WTC11 (cell line): Measurements from ENCODE around the gene ALDH3A2. TPM values are rescaled to one million over a fixed set of nuclear protein-coding genes. Genes with fewer than 3 reads are reported as not detected.

Source experiments
- ATAC-seq: fragments of 200-7000 bp; cut with Tn5 transposase; 2 replicates; pipeline ENCODE4 v1.10.0; 2021; ENCODE audit warnings: mild to moderate bottlenecking, moderate library complexity
- CTCF ChIA-PET: fragments of 300-600 bp; sonication (Branson Sonifier 250); formaldehyde crosslinking; loops from one replicate; lab custom pipeline; 2021; ENCODE audit warnings: antibody characterized with exemption; lab: Charles Lee
- POLR2A ChIA-PET: fragments of 350-600 bp; sonication (Branson Sonifier 250); formaldehyde crosslinking; loops from one replicate; lab custom pipeline; 2021; ENCODE audit warnings: antibody characterized with exemption; lab: Charles Lee
- DNase-seq: peaks from one replicate; pipeline ENCODE4 v3.0.0; 2021; ENCODE audit warnings: low spot score
- H3K27ac Mint-ChIP-seq: 2 replicates; pipeline ENCODE4 v1.8.0; 2021; ENCODE audit warnings: mixed read lengths
- H3K27me3 Mint-ChIP-seq: 2 replicates; pipeline ENCODE4 v1.8.0; 2021; ENCODE audit warnings: low read depth, mild to moderate bottlenecking, moderate library complexity, mixed read lengths
- H3K36me3 Mint-ChIP-seq: 2 replicates; pipeline ENCODE4 v1.8.0; 2021; ENCODE audit warnings: mixed read lengths
- H3K4me1 Mint-ChIP-seq: 2 replicates; pipeline ENCODE4 v1.8.0; 2022; ENCODE audit warnings: mixed read lengths
- H3K4me3 Mint-ChIP-seq: 2 replicates; pipeline ENCODE4 v1.8.0; 2021; ENCODE audit warnings: mild to moderate bottlenecking, moderate library complexity, mixed read lengths
- H3K9me3 Mint-ChIP-seq: 2 replicates; pipeline ENCODE4 v1.8.0; 2021; ENCODE audit warnings: mixed read lengths
- CREB1 ChIP-seq: sonication (generic); formaldehyde crosslinking; IDR thresholded peaks from 2 replicates; pipeline ENCODE4 v1.8.0; 2023; ENCODE audit warnings: mild to moderate bottlenecking, missing genetic modification reagents
- ELF4 ChIP-seq: sonication (generic); formaldehyde crosslinking; IDR thresholded peaks from 2 replicates; pipeline ENCODE4 v1.8.1; 2022; ENCODE audit warnings: low read depth, mild to moderate bottlenecking, moderate library complexity, missing genetic modification reagents
- GABPB1 ChIP-seq: sonication (generic); formaldehyde crosslinking; IDR thresholded peaks from 2 replicates; pipeline ENCODE4 v1.8.1; 2023; ENCODE audit warnings: mild to moderate bottlenecking, missing genetic modification reagents
- GTF2I ChIP-seq: fragments of 250-450 bp; sonication (Bioruptor Pico); conservative IDR thresholded peaks from 2 replicates; pipeline ENCODE4 v1.4.0; 2021; ENCODE audit warnings: mild to moderate bottlenecking
- IRF2 ChIP-seq: sonication (generic); formaldehyde crosslinking; IDR thresholded peaks from 2 replicates; pipeline ENCODE4 v1.8.0; 2022; ENCODE audit warnings: low read depth, missing genetic modification reagents, borderline replicate concordance
- NFATC4 ChIP-seq: fragments of 250-450 bp; sonication (Bioruptor Pico); IDR thresholded peaks from 2 replicates; pipeline ENCODE4 v1.9.0; 2021; ENCODE audit warnings: mild to moderate bottlenecking
- NR1H2 ChIP-seq: sonication (generic); formaldehyde crosslinking; IDR thresholded peaks from 2 replicates; pipeline ENCODE4 v1.9.0; 2021; ENCODE audit warnings: mild to moderate bottlenecking, moderate library complexity, missing genetic modification reagents
- NR2C2 ChIP-seq: sonication (generic); formaldehyde crosslinking; IDR thresholded peaks from 2 replicates; pipeline ENCODE4 v1.8.0; 2022; ENCODE audit warnings: mild to moderate bottlenecking, missing genetic modification reagents
- NR3C1 ChIP-seq: sonication (generic); formaldehyde crosslinking; conservative IDR thresholded peaks from 2 replicates; pipeline ENCODE4 v1.8.1; 2023; ENCODE audit warnings: low read depth, mild to moderate bottlenecking, missing genetic modification reagents
- ZNF317 ChIP-seq: sonication (generic); formaldehyde crosslinking; IDR thresholded peaks from 2 replicates; pipeline ENCODE4 v1.8.1; 2023; ENCODE audit warnings: low read depth, mild to moderate bottlenecking, moderate library complexity, missing genetic modification reagents, borderline replicate concordance
- total RNA-seq: library from RNA; stranded (reverse); gene quantifications from 3 replicates; pipeline ENCODE4 v1.2.3, GENCODE V29; 2021
- TF ChIP-seq, protein P1 (sequence below): sonication (generic); formaldehyde crosslinking; IDR thresholded peaks from 2 replicates; pipeline ENCODE4 v1.8.1; 2022; ENCODE audit warnings: low read depth, mild to moderate bottlenecking, moderate library complexity, missing genetic modification reagents, borderline replicate concordance
- TF ChIP-seq, protein P2 (sequence below): fragments of 250-450 bp; sonication (Bioruptor Pico); IDR thresholded peaks from 2 replicates; pipeline ENCODE4 v1.9.0; 2021; ENCODE audit warnings: moderate library complexity, mild to moderate bottlenecking, inconsistent platforms, borderline replicate concordance
- TF ChIP-seq, protein P3 (sequence below): sonication (generic); formaldehyde crosslinking; conservative IDR thresholded peaks from 2 replicates; pipeline ENCODE4 v1.8.1; 2023; ENCODE audit warnings: mild to moderate bottlenecking, low read depth, missing genetic modification reagents, moderate library complexity
- TF ChIP-seq, protein P4 (sequence below): sonication (generic); formaldehyde crosslinking; IDR thresholded peaks from 2 replicates; pipeline ENCODE4 v1.8.0; 2022; ENCODE audit warnings: mild to moderate bottlenecking, missing genetic modification reagents
- TF ChIP-seq, protein P5 (sequence below): sonication (generic); formaldehyde crosslinking; IDR thresholded peaks from 2 replicates; pipeline ENCODE4 v1.8.1; 2023; ENCODE audit warnings: mild to moderate bottlenecking, missing genetic modification reagents
- TF ChIP-seq, protein P6 (sequence below): sonication (generic); formaldehyde crosslinking; conservative IDR thresholded peaks from 2 replicates; pipeline ENCODE4 v1.8.1; 2022; ENCODE audit warnings: mild to moderate bottlenecking, missing genetic modification reagents
- TF ChIP-seq, protein P7 (sequence below): sonication (generic); formaldehyde crosslinking; IDR thresholded peaks from 2 replicates; pipeline ENCODE4 v1.8.1; 2023; ENCODE audit warnings: mild to moderate bottlenecking, missing genetic modification reagents, borderline replicate concordance

The ALDH3A2 gene
- total RNA-seq, 1 experiment from 2014 or later, result 68.5 TPM

DNA sequence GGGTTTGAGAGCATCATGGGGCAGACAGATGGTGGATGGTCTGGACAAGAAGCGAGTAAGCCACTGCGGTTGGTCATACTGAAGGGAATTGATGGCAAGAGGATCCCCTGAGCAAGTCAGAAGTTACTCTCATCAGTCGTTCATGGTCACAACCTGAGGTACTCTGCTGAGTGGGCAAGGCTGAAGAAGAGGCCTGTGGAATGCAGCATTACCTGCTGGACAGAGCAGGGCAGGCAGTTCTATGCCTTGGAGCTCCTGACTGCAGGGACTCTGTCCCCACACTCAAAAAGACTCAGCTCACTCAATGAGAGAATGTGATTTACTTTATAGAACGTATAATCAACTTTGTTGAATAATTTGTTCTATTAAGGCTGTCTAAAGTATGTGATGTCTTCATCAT, 28.3 kb downstream of the ALDH3A2 start:
- ChIA-PET POLR2A (no interaction called here), CTCF (no interaction called here)
- TF ChIP-seq, protein P1, sequence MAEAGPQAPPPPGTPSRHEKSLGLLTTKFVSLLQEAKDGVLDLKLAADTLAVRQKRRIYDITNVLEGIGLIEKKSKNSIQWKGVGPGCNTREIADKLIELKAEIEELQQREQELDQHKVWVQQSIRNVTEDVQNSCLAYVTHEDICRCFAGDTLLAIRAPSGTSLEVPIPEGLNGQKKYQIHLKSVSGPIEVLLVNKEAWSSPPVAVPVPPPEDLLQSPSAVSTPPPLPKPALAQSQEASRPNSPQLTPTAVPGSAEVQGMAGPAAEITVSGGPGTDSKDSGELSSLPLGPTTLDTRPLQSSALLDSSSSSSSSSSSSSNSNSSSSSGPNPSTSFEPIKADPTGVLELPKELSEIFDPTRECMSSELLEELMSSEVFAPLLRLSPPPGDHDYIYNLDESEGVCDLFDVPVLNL (CRISPR knock-in tag), result no peak
- TF ChIP-seq, protein P2, sequence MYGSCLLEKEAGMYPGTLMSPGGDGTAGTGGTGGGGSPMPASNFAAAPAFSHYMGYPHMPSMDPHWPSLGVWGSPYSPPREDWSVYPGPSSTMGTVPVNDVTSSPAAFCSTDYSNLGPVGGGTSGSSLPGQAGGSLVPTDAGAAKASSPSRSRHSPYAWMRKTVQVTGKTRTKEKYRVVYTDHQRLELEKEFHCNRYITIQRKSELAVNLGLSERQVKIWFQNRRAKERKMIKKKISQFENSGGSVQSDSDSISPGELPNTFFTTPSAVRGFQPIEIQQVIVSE (CRISPR knock-in tag), result no peak
- TF ChIP-seq IRF2 (CRISPR knock-in tag) (no peak), NR2C2 (no peak), ZNF317 (CRISPR knock-in tag) (no peak), GTF2I (no peak), ELF4 (CRISPR knock-in tag) (no peak), GABPB1 (CRISPR knock-in tag) (no peak), NR1H2 (no peak), NR3C1 (CRISPR knock-in tag) (no peak), CREB1 (CRISPR knock-in tag) (no peak), NFATC4 (no peak)
- TF ChIP-seq, protein P3, sequence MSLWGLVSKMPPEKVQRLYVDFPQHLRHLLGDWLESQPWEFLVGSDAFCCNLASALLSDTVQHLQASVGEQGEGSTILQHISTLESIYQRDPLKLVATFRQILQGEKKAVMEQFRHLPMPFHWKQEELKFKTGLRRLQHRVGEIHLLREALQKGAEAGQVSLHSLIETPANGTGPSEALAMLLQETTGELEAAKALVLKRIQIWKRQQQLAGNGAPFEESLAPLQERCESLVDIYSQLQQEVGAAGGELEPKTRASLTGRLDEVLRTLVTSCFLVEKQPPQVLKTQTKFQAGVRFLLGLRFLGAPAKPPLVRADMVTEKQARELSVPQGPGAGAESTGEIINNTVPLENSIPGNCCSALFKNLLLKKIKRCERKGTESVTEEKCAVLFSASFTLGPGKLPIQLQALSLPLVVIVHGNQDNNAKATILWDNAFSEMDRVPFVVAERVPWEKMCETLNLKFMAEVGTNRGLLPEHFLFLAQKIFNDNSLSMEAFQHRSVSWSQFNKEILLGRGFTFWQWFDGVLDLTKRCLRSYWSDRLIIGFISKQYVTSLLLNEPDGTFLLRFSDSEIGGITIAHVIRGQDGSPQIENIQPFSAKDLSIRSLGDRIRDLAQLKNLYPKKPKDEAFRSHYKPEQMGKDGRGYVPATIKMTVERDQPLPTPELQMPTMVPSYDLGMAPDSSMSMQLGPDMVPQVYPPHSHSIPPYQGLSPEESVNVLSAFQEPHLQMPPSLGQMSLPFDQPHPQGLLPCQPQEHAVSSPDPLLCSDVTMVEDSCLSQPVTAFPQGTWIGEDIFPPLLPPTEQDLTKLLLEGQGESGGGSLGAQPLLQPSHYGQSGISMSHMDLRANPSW (CRISPR knock-in tag), result no peak
- TF ChIP-seq, protein P4, sequence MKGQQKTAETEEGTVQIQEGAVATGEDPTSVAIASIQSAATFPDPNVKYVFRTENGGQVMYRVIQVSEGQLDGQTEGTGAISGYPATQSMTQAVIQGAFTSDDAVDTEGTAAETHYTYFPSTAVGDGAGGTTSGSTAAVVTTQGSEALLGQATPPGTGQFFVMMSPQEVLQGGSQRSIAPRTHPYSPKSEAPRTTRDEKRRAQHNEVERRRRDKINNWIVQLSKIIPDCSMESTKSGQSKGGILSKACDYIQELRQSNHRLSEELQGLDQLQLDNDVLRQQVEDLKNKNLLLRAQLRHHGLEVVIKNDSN (CRISPR knock-in tag), result no peak
- TF ChIP-seq, protein P5, sequence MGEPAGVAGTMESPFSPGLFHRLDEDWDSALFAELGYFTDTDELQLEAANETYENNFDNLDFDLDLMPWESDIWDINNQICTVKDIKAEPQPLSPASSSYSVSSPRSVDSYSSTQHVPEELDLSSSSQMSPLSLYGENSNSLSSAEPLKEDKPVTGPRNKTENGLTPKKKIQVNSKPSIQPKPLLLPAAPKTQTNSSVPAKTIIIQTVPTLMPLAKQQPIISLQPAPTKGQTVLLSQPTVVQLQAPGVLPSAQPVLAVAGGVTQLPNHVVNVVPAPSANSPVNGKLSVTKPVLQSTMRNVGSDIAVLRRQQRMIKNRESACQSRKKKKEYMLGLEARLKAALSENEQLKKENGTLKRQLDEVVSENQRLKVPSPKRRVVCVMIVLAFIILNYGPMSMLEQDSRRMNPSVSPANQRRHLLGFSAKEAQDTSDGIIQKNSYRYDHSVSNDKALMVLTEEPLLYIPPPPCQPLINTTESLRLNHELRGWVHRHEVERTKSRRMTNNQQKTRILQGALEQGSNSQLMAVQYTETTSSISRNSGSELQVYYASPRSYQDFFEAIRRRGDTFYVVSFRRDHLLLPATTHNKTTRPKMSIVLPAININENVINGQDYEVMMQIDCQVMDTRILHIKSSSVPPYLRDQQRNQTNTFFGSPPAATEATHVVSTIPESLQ (CRISPR knock-in tag), result no peak
- TF ChIP-seq, protein P6, sequence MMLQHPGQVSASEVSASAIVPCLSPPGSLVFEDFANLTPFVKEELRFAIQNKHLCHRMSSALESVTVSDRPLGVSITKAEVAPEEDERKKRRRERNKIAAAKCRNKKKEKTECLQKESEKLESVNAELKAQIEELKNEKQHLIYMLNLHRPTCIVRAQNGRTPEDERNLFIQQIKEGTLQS (CRISPR knock-in tag), result no peak
- TF ChIP-seq, protein P7, sequence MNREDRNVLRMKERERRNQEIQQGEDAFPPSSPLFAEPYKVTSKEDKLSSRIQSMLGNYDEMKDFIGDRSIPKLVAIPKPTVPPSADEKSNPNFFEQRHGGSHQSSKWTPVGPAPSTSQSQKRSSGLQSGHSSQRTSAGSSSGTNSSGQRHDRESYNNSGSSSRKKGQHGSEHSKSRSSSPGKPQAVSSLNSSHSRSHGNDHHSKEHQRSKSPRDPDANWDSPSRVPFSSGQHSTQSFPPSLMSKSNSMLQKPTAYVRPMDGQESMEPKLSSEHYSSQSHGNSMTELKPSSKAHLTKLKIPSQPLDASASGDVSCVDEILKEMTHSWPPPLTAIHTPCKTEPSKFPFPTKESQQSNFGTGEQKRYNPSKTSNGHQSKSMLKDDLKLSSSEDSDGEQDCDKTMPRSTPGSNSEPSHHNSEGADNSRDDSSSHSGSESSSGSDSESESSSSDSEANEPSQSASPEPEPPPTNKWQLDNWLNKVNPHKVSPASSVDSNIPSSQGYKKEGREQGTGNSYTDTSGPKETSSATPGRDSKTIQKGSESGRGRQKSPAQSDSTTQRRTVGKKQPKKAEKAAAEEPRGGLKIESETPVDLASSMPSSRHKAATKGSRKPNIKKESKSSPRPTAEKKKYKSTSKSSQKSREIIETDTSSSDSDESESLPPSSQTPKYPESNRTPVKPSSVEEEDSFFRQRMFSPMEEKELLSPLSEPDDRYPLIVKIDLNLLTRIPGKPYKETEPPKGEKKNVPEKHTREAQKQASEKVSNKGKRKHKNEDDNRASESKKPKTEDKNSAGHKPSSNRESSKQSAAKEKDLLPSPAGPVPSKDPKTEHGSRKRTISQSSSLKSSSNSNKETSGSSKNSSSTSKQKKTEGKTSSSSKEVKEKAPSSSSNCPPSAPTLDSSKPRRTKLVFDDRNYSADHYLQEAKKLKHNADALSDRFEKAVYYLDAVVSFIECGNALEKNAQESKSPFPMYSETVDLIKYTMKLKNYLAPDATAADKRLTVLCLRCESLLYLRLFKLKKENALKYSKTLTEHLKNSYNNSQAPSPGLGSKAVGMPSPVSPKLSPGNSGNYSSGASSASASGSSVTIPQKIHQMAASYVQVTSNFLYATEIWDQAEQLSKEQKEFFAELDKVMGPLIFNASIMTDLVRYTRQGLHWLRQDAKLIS, result no peak
- Mint-ChIP-seq H3K27me3 (no peaks in the 10 kb centered on the region), H3K27ac (no peak overlapping the region), H3K9me3 (peaks cover 54% of the 10 kb centered on the region), H3K36me3 (peaks cover 90% of the 10 kb centered on the region), H3K4me1 (peaks cover 2% of the 10 kb centered on the region; the same call in 1 of the 2 replicates), H3K4me3 (no peak overlapping the region)
- no peak for DNase-seq
- ATAC-seq, result no peak
